Thymus (tissue), 11 donors: Measurements from ENCODE around the gene AKNA. TPM values are rescaled to one million over a fixed set of nuclear protein-coding genes. Genes with fewer than 3 reads are reported as not detected.

Experiments used
- DNase-seq, 9 donors: peaks; one replicate each; pipeline ENCODE4 v3.0.0-alpha.2; 2013; ENCODE audit warnings: low spot score in 9 of 9, low read depth in 6 of 9, missing footprints in 1 of 9
- H3K27ac ChIP-seq, 2 donors: one replicate each; pipeline ENCODE4 v1.5.1; 2013; ENCODE audit warnings: control low read depth in 1 of 2, low read depth in 1 of 2, low read length in 1 of 2, mild to moderate bottlenecking in 1 of 2, moderate library complexity in 1 of 2
- H3K27me3 ChIP-seq, 2 donors: one replicate each; pipeline ENCODE4 v1.5.1; 2013; ENCODE audit warnings: low read length in 1 of 2; ENCODE audit not compliant: control insufficient read depth in 2 of 2, insufficient read depth in 1 of 2
- H3K36me3 ChIP-seq, 2 donors: one replicate each; pipeline ENCODE4 v1.5.1; 2013; ENCODE audit warnings: low read length in 1 of 2, mild to moderate bottlenecking in 1 of 2, moderate library complexity in 1 of 2; ENCODE audit not compliant: control insufficient read depth in 2 of 2, insufficient read depth in 2 of 2
- H3K4me1 ChIP-seq, 2 donors: one replicate each; pipeline ENCODE4 v1.5.1; 2013; ENCODE audit warnings: low read length in 2 of 2; ENCODE audit not compliant: control insufficient read depth in 2 of 2, insufficient read depth in 2 of 2
- H3K4me3 ChIP-seq, 2 donors: one replicate each; pipeline ENCODE4 v1.5.1; 2013; ENCODE audit warnings: low read length in 2 of 2, control low read depth in 1 of 2, mild to moderate bottlenecking in 1 of 2
- H3K9me3 ChIP-seq, 2 donors: one replicate each; pipeline ENCODE4 v1.5.1; 2013; ENCODE audit warnings: low read length in 1 of 2, mild to moderate bottlenecking in 1 of 2; ENCODE audit not compliant: control insufficient read depth in 2 of 2, insufficient read depth in 1 of 2
- WGBS: extraction: QIAGEN DNeasy Blood & Tissue Kit; methylation state at CpG from one replicate; pipeline ENCODE4 v1.1.7; 2013; 5-methylcytosine and 5-hydroxymethylcytosine counted together
- polyA plus RNA-seq: library from polyadenylated mRNA; stranded (reverse); fragments of 200-250 nt; gene quantifications from one replicate; pipeline ENCODE4 v1.2.3, GENCODE V29; 2013
- total RNA-seq: library from RNA; stranded (reverse); fragments of 120-200 nt; gene quantifications from one replicate; pipeline ENCODE4 v1.2.4, GENCODE V29; 2013
- donor health status: healthy.

The AKNA gene
- total and polyA plus RNA-seq, 2 donors: 52.2 to 162 TPM

DNA sequence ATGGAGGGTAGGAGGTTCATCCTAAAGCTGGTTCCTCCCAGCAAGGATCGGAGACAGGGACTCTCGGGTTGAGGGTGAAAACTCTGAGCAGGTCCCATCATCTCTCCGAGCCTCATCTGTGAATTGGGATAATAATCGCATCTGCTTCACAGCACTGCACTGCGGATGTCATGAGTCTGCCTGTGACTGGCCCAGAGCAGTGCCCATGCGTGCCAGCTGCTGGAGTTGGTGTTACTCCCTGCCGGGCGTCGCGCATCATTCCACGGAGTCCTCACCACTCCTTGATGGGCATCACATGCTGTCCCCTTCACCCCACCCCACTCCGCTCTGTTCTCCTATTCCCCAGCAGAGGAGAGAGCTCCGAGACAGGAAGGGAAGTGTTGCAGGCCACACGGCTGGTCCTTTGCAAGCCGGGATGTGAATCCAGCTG is 100.0 kb downstream of the AKNA start:
- Histone ChIP-seq H3K27ac (peak overlapping the region; percentile 25 to 65), H3K9me3 (no peaks in the 10 kb centered on the region), H3K4me3 (no peak overlapping the region), H3K36me3 (no peaks in the 10 kb centered on the region), H3K27me3 (peaks cover 0 to 2% of the 10 kb centered on the region in 2 donors), H3K4me1 (peaks cover 0 to 6% of the 10 kb centered on the region in 2 donors)
- 91% methylated on average over 15 of the region's 15 CpGs for WGBS
- no peak for DNase-seq

GRCh38 chr9:114287001-114287762 is 100.6 kb downstream of the AKNA start:
- peak overlapping the region in 1 of 2 donors; percentile 65 for H3K27ac ChIP-seq
- no peak for DNase-seq
- H3K4me1 ChIP-seq: peaks cover 0 to 6% of the 10 kb centered on the region in 2 donors
- no peaks in the 10 kb centered on the region for H3K9me3 ChIP-seq
- no peaks in the 10 kb centered on the region for H3K36me3 ChIP-seq
- H3K4me3 ChIP-seq: no peak overlapping the region
- WGBS: 84% methylated on average over 16 of the region's 16 CpGs
- H3K27me3 ChIP-seq: peaks cover 0 to 2% of the 10 kb centered on the region in 2 donors

DNA sequence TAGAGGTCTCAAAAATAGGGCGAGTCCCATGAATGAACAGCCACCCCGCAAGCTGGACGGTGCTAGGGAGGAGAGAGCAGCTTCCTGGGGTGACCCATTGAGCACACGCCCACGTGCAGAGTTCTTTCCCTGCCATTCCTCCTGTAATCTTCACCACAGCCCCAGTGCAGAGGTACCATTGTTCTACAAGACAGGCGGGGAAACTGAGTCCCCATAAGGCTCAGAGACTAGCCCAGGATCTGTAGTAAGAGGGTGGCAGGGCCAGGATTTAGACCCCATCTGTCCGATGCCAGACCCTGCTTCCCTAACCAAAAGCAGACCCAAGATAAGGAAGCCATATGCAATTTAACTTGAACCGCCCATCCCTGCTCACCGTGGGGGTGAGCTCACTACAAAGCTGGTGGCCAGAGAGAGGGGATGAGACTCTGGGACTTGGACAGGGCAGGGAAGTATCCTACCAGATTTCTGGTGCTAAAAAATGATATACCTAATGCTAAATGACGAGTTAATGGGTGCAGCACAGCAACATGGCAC is 101.6 kb downstream of the AKNA start:
- Histone ChIP-seq H3K4me1 (peaks cover 0 to 6% of the 10 kb centered on the region in 2 donors), H3K27me3 (no peaks in the 10 kb centered on the region), H3K9me3 (no peaks in the 10 kb centered on the region), H3K36me3 (no peaks in the 10 kb centered on the region), H3K27ac (no peak overlapping the region), H3K4me3 (no peak overlapping the region)
- no peak for DNase-seq
- 94% methylated on average over 10 of the region's 10 CpGs for WGBS

- no peaks in the 10 kb centered on the region for H3K27me3 ChIP-seq
- H3K9me3 ChIP-seq: no peaks in the 10 kb centered on the region
- H3K27ac ChIP-seq: peak overlapping the region; percentile 40 to 62
- peaks cover 0 to 6% of the 10 kb centered on the region in 2 donors for H3K4me1 ChIP-seq
- no peak for DNase-seq
- H3K36me3 ChIP-seq: no peaks in the 10 kb centered on the region
- WGBS: 70% methylated on average over 20 of the region's 20 CpGs
- no peak overlapping the region for H3K4me3 ChIP-seq
Measured at GRCh38 chr9:114285166-114285867, 102.5 kb downstream of the AKNA start.

DNA sequence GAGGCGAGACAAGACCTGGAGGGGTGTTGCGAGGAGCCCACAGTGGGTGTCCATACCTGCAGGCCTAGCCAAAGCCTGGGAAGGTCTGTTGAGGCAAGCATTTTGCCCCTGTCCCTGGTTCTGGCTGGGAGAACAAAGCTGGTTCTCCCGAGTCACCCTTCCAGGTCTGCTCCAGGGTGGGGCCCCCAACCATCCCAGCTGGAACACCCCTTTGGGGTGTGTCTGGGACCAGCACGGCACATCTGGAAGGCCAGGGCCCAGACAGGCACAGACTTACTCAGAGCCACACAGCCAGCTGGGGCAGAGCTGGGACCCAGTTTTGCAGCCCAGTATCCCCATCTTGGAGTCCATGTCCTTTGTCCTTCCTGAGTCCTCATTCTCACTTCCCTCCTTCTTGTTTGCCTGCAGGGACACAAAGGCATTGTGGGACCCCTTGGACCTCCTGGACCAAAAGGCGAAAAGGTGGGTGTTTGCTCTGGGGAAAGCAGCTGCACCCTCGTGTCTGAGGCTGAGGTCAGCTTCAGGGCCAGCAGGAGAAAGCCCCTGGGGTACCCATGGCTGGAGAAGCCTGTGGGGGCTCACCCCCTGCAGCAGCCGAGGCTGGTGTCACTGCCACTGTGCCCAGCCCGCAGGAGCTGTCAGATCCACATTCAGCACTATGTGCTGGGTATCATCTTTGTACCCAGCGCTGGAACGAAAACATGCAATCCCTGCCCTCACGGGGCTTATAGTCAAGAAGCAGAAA is 103.3 kb downstream of the AKNA start:
- Histone ChIP-seq H3K27me3 (no peaks in the 10 kb centered on the region), H3K4me3 (no peak overlapping the region), H3K27ac (peak overlapping the region in 1 of 2 donors; percentile 17), H3K36me3 (no peaks in the 10 kb centered on the region), H3K9me3 (no peaks in the 10 kb centered on the region), H3K4me1 (peaks cover 0 to 6% of the 10 kb centered on the region in 2 donors)
- 93% methylated on average over 11 of the region's 11 CpGs for WGBS
- no peak for DNase-seq

Other genes with a start within 250 kb of the AKNA start
- gene COL27A1, start 232.4 kb downstream of the AKNA start, total RNA-seq: 12.6 TPM
- 24.0 TPM for gene COL27A1, start 232.4 kb downstream of the AKNA start, polyA plus RNA-seq
- gene ORM1, start 64.9 kb downstream of the AKNA start, total RNA-seq: 3.1 TPM
- gene ORM1, start 64.9 kb downstream of the AKNA start, polyA plus RNA-seq: 3.4 TPM
- 0.38 TPM for gene ORM2, start 58.1 kb downstream of the AKNA start, total RNA-seq
- 1.1 TPM for gene ORM2, start 58.1 kb downstream of the AKNA start, polyA plus RNA-seq
- gene WHRN, start 117.5 kb upstream of the AKNA start, total RNA-seq: 3.2 TPM
- 14.9 TPM for gene WHRN, start 117.5 kb upstream of the AKNA start, polyA plus RNA-seq
- gene ATP6V1G1, start 199.8 kb upstream of the AKNA start, total RNA-seq: 168 TPM
- 222 TPM for gene ATP6V1G1, start 199.8 kb upstream of the AKNA start, polyA plus RNA-seq
- gene TMEM268, start 223.3 kb upstream of the AKNA start, total RNA-seq: 7.4 TPM
- 7.5 TPM for gene TMEM268, start 223.3 kb upstream of the AKNA start, polyA plus RNA-seq